Eye (tissue), 1 donor: Measurements from ENCODE around the gene KCTD5.

Experiments used
- DNase-seq: peaks from one replicate; pipeline ENCODE4 v3.0.0-alpha.2; 2015

Gene KCTD5

DNA sequence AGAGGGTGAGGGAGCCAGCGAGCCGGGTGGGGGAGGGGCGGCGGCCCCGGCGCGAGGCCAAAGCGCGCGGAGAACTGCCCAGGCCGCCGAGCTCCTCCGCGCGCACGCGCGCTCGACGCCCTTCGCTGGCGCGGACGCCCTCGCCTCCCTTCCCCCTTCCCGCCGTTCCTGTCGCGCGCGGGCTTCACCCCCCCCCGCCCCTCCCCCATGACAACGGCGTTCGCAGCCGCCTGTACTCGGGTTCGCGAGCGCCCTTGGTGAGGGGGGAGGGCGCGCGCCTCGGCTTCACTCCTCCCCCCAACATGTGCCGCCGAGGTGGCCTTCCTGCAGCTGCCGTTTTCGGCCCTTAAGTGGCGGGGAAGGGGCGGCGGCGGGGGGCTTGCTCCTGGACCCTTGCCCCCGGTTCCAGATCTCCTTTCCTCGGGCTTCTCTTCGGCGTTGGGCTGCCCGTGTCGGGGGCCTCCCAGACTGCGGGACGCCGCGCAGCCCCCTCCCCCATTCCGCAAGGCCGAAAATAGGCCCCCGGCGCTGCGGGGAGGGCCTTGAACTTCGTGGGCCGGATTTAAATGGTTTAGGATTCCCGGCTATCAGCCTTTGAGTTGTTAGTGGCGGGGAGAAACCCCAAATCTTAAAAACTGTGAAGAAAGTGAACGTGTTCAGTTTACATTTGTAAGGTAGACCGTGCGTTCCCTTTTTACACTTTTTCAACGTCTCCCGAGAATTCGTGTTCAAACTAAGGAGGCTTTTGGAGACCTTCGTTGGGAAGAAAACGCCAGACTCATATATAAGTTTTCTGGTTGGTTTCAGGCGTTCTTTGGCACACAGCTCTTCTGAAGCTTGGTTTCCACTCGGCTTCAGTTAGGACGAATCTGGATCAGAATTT lies 70.8 kb downstream of the KCTD5 start:
- peak; percentile 94 for DNase-seq

- DNase-seq = no peak
Measured at GRCh38 chr16:2753733-2754020, 71.4 kb downstream of the KCTD5 start.

- DNase-seq = no peak
Measured at GRCh38 chr16:2755158-2755557, 72.8 kb downstream of the KCTD5 start.

DNA sequence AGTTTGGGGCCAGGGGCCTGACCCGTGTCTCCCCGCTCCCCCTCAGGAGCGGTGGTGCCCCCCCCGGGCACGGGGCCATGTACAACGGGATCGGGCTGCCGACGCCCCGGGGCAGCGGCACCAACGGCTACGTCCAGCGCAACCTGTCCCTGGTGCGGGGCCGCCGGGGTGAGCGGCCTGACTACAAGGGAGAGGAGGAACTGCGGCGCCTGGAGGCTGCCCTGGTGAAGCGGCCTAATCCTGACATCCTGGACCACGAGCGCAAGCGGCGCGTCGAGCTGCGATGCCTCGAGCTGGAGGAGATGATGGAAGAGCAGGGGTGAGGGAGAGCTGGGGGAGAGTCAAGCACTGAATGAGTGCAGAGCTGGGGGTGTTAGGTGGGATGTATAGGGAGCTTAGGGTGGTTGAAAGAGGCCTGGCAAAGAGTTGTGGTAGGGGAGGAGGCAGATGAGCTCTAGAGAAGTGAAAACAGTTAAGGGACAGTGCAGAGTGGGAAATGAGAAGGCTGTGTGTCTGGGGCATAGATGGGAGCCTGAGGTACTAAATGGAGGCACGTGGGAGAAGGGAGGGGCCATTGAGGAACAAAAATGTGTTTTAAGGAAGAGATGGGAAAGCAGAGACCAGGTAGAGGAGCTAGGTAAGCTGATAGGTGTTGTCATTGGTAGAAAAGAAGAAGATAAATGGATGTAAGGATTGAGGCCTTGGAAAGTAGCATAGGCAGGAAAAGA lies 74.1 kb downstream of the KCTD5 start:
- no peak for DNase-seq

DNA sequence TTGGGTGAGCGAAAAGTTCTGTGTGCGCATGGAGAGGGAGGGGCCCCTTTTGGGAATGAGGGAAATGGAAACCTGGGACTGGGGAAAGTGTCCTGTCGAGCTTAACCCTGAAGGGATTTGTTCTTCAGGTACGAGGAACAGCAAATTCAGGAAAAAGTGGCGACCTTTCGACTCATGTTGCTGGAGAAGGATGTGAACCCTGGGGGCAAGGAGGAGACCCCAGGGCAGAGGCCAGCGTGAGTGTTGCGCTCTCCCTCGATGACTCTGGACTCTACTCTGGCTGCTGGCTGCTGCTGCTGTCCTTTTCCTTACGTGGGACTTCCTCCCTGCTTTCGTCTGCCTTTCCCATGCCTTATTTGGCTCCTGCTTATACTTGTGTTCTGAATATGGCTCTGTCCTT lies 75.0 kb downstream of the KCTD5 start:
- no peak for DNase-seq
